ENCODE measurements around the gene CNTNAP2. TPM values are rescaled to one million over a fixed set of nuclear protein-coding genes. Genes with fewer than 3 reads are reported as not detected.

The CNTNAP2 gene
- total and polyA plus RNA-seq, 8 donors, result 0.19 to 18.2 (median 0.56) TPM

GRCh38 chr7:146494952-146495596 lies 378.5 kb downstream of the CNTNAP2 start:
- Histone ChIP-seq H3K9me3 (peaks cover 0 to 20% (median 2%) of the 10 kb centered on the region in 4 donors), H3K27ac (no peak overlapping the region), H3K4me3 (no peak overlapping the region), H3K36me3 (no peaks in the 10 kb centered on the region), H3K27me3 (no peaks in the 10 kb centered on the region), H3K4me1 (no peaks in the 10 kb centered on the region)
- intact Hi-C loops (cut with DNase I; ENCODE audit: low total_unique reads), result no loop called here
- TF ChIP-seq POLR2A (IDR thresholded peaks at IDR 0.05) (no peak), CTCF (IDR thresholded peaks at IDR 0.05) (no peak), EP300 (IDR thresholded peaks at IDR 0.05) (no peak), POLR2AphosphoS5 (IDR thresholded peaks at IDR 0.05) (no peak)
- no peak for DNase-seq
- WGBS, 5 donors, result 51 to 63% (median 54%) methylated on average over 6 of the region's 6 CpGs

DNA sequence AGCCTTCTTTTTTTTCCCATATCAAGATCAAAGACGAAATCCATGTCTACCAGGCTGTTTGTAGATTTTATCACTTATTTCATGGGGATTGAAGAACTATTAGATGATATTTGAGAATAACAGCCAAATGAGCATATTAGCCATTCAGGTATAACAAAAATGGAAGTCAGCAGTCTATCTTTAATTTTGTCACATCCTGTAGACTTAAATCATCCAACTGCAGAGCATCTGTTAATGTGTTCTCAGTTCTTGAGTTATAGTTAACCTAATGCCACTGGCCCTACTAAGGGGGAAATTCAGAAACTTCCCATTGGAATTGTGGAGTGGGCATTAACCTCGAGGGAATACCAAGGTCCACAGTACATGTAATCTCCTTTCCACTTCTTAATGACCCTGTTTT lies 380.1 kb downstream of the CNTNAP2 start:
- peaks cover 0 to 26% (median 2%) of the 10 kb centered on the region in 4 donors for H3K9me3 ChIP-seq
- intact Hi-C loops (cut with DNase I; ENCODE audit: low total_unique reads), result no loop called here
- no peak for DNase-seq
- no peak overlapping the region for H3K4me3 ChIP-seq
- H3K4me1 ChIP-seq, result no peaks in the 10 kb centered on the region
- no peaks in the 10 kb centered on the region for H3K27me3 ChIP-seq
- H3K36me3 ChIP-seq, result no peaks in the 10 kb centered on the region
- H3K27ac ChIP-seq, result no peak overlapping the region
- 41 to 58% (median 48%) methylated on average over 2 of the region's 2 CpGs for WGBS, 5 donors
- no peak for TF ChIP-seq CTCF (IDR thresholded peaks at IDR 0.05)
- TF ChIP-seq POLR2AphosphoS5 (IDR thresholded peaks at IDR 0.05), result no peak
- no peak for TF ChIP-seq EP300 (IDR thresholded peaks at IDR 0.05)
- TF ChIP-seq POLR2A (IDR thresholded peaks at IDR 0.05), result no peak

DNA sequence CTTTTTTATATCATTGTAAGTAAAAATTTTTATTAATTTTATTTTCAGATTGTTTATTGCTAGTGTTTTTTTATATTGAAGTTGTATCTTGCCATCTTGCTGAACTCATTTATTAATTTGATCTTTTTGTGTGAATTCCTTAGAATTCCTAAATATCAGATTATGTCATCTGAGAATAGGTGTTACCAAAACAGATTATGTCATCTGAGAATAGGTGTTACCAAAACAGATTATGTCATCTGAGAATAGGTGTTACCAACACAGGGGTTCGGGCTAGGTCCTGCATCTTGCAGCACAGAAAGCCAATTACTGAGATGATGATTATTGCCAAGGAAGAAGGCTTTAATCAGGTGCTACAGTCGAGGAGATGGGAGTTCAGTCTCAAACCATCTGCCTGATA lies 383.4 kb downstream of the CNTNAP2 start:
- TF ChIP-seq EP300 (IDR thresholded peaks at IDR 0.05) (no peak), POLR2A (IDR thresholded peaks at IDR 0.05) (no peak), POLR2AphosphoS5 (IDR thresholded peaks at IDR 0.05) (no peak), CTCF (IDR thresholded peaks at IDR 0.05) (no peak)
- WGBS, 5 donors, result 43 to 74% (median 60%) methylated on average over 2 of the region's 2 CpGs

DNA sequence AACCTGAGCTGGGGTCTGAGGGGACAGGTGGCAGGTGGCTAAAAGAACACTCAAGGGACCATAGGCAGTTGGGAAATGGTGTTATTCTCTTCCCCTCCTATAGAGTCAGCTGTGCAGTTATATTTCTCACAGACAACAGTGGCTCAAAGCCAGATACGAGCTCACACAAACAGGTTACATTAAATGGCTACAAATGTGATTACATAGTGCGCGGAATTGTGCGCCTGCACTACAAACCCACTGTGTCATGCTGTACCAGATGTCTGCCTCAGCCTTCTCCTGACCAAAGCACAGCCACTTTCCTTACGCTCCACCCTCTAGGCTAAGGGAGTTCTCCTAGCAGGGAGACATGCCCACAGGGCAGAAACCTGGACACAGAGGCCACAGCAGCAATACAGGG lies 387.2 kb downstream of the CNTNAP2 start:
- H3K36me3 ChIP-seq, result no peaks in the 10 kb centered on the region
- H3K4me3 ChIP-seq, result no peak overlapping the region
- TF ChIP-seq POLR2A (IDR thresholded peaks at IDR 0.05) (no peak), POLR2AphosphoS5 (IDR thresholded peaks at IDR 0.05) (no peak), CTCF (IDR thresholded peaks at IDR 0.05) (no peak), EP300 (IDR thresholded peaks at IDR 0.05) (no peak)
- H3K27me3 ChIP-seq, result no peaks in the 10 kb centered on the region
- intact Hi-C loops (cut with DNase I; ENCODE audit: low total_unique reads), result no loop called here
- peak in 1 of 2 donors; percentile 13 for DNase-seq
- 86 to 92% (median 90%) methylated on average over 5 of the region's 5 CpGs for WGBS, 5 donors
- H3K4me1 ChIP-seq, result no peaks in the 10 kb centered on the region
- H3K27ac ChIP-seq, result no peak overlapping the region
- peaks cover 3 to 48% (median 10%) of the 10 kb centered on the region in 4 donors for H3K9me3 ChIP-seq

More for the DNA sequence above, 383.4 kb downstream of the CNTNAP2 start:
- no peak for DNase-seq
- Histone ChIP-seq H3K4me3 (no peak overlapping the region), H3K27me3 (no peaks in the 10 kb centered on the region), H3K27ac (no peak overlapping the region), H3K36me3 (no peaks in the 10 kb centered on the region), H3K4me1 (no peaks in the 10 kb centered on the region), H3K9me3 (peaks cover 0 to 30% (median 2%) of the 10 kb centered on the region in 4 donors)
- intact Hi-C loops (cut with DNase I; ENCODE audit: low total_unique reads), result no loop called here

All from stomach (tissue), 9 donors.